ENCODE data around the gene SFTPB.

The SFTPB gene

DNA sequence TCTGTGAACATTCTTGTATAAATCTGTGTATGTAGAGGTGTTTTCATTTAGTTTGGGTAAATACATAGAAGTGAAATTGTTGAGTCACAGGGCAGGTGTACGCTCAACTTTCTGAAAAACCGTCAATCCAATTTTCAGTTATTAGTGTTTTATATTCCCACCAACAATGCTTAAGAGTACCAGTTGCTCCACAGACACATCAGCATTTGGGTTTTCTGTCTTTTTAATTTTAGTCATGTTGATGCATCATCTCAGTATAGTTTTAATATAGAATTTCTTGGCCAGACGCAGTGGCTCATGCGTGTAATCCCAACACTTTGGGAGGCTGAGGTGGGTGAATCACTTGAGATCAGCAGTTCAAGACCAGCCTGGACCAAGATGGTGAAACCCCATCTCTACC, 22.9 kb upstream of the SFTPB start:
- TF ChIP-seq, protein P1, sequence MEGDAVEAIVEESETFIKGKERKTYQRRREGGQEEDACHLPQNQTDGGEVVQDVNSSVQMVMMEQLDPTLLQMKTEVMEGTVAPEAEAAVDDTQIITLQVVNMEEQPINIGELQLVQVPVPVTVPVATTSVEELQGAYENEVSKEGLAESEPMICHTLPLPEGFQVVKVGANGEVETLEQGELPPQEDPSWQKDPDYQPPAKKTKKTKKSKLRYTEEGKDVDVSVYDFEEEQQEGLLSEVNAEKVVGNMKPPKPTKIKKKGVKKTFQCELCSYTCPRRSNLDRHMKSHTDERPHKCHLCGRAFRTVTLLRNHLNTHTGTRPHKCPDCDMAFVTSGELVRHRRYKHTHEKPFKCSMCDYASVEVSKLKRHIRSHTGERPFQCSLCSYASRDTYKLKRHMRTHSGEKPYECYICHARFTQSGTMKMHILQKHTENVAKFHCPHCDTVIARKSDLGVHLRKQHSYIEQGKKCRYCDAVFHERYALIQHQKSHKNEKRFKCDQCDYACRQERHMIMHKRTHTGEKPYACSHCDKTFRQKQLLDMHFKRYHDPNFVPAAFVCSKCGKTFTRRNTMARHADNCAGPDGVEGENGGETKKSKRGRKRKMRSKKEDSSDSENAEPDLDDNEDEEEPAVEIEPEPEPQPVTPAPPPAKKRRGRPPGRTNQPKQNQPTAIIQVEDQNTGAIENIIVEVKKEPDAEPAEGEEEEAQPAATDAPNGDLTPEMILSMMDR (IDR thresholded peaks at IDR 0.05) = no peak
- intact Hi-C loops (cut with DNase I; ENCODE audit: low total_unique reads) = no loop called here
- H3K9me3 ChIP-seq = no peaks in the 10 kb centered on the region
- no peak for DNase-seq
- H3K27ac ChIP-seq = no peak overlapping the region
- H3K36me3 ChIP-seq = no peaks in the 10 kb centered on the region
- H3K4me3 ChIP-seq = no peak overlapping the region
- H3K4me1 ChIP-seq = no peaks in the 10 kb centered on the region
- H3K27me3 ChIP-seq = peaks cover 0 to 6% of the 10 kb centered on the region in 2 donors

DNA sequence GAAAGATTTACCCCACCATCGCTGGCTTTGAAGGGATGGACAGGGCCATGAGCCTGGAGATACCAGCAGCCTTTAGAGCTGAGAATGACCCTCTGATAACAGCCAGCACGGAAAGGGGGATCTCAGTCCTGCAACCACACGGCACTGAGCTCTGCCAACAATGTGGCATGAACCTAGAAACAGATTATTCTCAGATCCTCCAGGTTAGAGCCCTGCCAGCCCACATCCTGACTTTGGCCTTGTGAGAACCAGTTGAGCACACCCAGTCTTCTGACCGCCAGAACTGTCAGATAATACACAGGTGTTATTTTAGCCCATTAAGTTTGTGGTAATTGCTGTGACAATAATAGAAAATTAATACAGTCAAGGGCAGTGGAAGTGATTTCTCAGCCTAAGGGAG, 16.8 kb upstream of the SFTPB start:
- TF ChIP-seq, protein P1 (IDR thresholded peaks at IDR 0.05) = no peak
- DNase-seq = peak in 1 of 2 donors; percentile 20
- H3K4me1 ChIP-seq = no peaks in the 10 kb centered on the region
- no peak overlapping the region for H3K4me3 ChIP-seq
- H3K36me3 ChIP-seq = no peaks in the 10 kb centered on the region
- H3K27me3 ChIP-seq = no peaks in the 10 kb centered on the region
- H3K9me3 ChIP-seq = no peaks in the 10 kb centered on the region
- intact Hi-C loops (cut with DNase I; ENCODE audit: low total_unique reads) = loop anchor here (2.0 kb wide), 1 partner anchor 16 kb away; the partner anchor contains the start of gene SFTPB
- H3K27ac ChIP-seq = no peak overlapping the region

DNA sequence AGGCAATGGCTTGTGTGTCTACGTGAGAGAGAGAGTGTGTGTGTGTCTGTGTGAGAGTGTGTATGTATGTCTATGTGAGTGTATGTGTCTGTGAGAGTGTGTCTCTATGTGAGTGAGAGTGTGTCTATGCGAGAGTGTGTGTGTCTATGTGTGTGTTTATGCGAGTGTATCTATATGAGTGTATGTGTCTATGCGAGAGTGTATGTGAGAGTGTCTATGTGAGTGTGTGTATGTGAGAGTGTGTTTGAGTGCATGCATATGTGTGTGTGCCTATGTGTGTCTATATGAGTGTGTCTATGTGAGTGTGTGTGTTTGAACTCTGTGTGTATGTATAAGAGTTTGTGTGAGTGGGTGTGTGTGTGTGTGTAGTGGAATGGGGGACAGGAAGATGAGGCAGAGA, 16.4 kb upstream of the SFTPB start:
- TF ChIP-seq, protein P1 (IDR thresholded peaks at IDR 0.05) = no peak
- no peak overlapping the region for H3K4me3 ChIP-seq
- peaks cover 0 to 1% (median under 1%) of the 10 kb centered on the region in 4 donors for H3K4me1 ChIP-seq
- H3K27me3 ChIP-seq = no peaks in the 10 kb centered on the region
- H3K36me3 ChIP-seq = no peaks in the 10 kb centered on the region
- intact Hi-C loops (cut with DNase I; ENCODE audit: low total_unique reads) = loop anchor here (2.0 kb wide), 1 partner anchor 16 kb away; the partner anchor contains the start of gene SFTPB
- H3K27ac ChIP-seq = no peak overlapping the region
- DNase-seq = no peak
- H3K9me3 ChIP-seq = no peaks in the 10 kb centered on the region

DNA sequence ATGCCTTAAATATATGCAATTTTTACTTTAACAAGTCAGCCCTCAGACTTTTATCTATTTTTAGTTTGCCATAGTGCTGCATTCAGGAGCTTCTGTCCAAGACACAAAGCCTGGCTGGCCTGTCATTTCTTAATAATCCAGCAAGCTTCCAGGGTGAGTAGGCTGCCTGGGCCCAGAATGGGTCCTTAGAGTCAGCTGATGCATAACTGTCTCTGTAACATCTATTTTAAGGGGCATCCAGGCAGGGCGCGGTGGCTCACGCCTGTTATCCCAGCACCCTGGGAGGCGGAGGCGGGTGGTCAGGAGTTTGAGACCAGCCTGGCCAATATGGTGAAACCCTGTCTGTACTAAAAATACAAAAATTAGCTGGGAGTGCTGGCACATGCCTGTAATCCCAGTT, 14.4 kb upstream of the SFTPB start:
- no peaks in the 10 kb centered on the region for H3K9me3 ChIP-seq
- TF ChIP-seq, protein P1 (IDR thresholded peaks at IDR 0.05) = no peak
- intact Hi-C loops (cut with DNase I; ENCODE audit: low total_unique reads) = no loop called here
- no peak for DNase-seq
- H3K4me1 ChIP-seq = peaks cover 0 to 10% (median 7%) of the 10 kb centered on the region in 4 donors
- no peaks in the 10 kb centered on the region for H3K27me3 ChIP-seq
- no peaks in the 10 kb centered on the region for H3K36me3 ChIP-seq
- no peak overlapping the region for H3K27ac ChIP-seq
- H3K4me3 ChIP-seq = no peak overlapping the region

DNA sequence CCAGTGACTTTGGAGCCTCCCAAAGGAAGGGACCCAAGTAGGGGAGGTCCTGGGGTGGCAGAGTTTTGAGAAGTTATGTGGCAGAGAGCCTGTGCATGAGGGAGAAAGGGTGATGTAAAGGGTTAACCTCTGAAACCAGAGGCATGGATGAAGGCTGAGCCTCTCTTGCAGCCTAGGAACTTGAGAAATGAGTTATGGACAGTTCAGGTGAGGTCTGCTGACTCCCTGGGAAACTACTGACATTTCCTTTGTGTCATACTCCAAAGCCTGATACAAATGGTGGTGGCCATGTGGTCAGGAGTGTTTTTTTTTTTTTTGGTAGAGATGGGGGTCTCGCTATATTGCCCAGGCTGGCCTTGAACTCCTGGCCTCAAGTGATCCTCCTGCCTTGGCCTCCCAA, 13.8 kb upstream of the SFTPB start:
- Histone ChIP-seq H3K36me3 (no peaks in the 10 kb centered on the region), H3K27me3 (no peaks in the 10 kb centered on the region), H3K27ac (no peak overlapping the region), H3K9me3 (no peaks in the 10 kb centered on the region), H3K4me1 (peaks cover 0 to 11% (median 7%) of the 10 kb centered on the region in 4 donors), H3K4me3 (no peak overlapping the region)
- intact Hi-C loops (cut with DNase I; ENCODE audit: low total_unique reads) = no loop called here
- no peak for DNase-seq
- TF ChIP-seq, protein P1 (IDR thresholded peaks at IDR 0.05) = no peak

DNA sequence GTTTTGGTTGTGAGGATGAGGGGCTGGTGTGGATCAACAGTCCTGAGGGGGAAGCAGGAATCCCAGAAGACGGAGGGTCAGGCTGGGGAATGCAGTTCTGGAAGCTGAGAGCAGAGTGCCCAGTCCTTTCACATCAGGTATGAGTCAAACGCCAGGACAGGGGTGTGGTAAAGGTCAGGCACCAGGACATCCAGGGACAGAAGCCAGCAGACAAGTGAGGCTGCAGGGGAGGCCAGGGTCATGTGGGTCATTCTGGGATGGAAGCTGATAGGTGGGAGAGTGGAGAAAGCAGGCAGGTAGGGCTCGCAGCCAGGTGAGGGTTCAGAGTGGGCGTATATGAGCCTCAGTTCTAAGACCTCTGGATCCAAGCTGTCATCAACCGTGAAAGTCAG, 13.4 kb upstream of the SFTPB start:
- DNase-seq = no peak
- no peak overlapping the region for H3K4me3 ChIP-seq
- no peak overlapping the region for H3K27ac ChIP-seq
- peaks cover 0 to 15% (median 7%) of the 10 kb centered on the region in 4 donors for H3K4me1 ChIP-seq
- TF ChIP-seq, protein P1 (IDR thresholded peaks at IDR 0.05) = no peak
- no peaks in the 10 kb centered on the region for H3K9me3 ChIP-seq
- intact Hi-C loops (cut with DNase I; ENCODE audit: low total_unique reads) = no loop called here
- no peaks in the 10 kb centered on the region for H3K36me3 ChIP-seq
- no peaks in the 10 kb centered on the region for H3K27me3 ChIP-seq
